OCI-M1 (cell line): ENCODE measurements around the gene UCK2.

Experiments
- DNase-seq: peaks from one replicate; lab custom pipeline; 2025; lab: John Stamatoyannopoulos, UW

UCK2 gene

DNA sequence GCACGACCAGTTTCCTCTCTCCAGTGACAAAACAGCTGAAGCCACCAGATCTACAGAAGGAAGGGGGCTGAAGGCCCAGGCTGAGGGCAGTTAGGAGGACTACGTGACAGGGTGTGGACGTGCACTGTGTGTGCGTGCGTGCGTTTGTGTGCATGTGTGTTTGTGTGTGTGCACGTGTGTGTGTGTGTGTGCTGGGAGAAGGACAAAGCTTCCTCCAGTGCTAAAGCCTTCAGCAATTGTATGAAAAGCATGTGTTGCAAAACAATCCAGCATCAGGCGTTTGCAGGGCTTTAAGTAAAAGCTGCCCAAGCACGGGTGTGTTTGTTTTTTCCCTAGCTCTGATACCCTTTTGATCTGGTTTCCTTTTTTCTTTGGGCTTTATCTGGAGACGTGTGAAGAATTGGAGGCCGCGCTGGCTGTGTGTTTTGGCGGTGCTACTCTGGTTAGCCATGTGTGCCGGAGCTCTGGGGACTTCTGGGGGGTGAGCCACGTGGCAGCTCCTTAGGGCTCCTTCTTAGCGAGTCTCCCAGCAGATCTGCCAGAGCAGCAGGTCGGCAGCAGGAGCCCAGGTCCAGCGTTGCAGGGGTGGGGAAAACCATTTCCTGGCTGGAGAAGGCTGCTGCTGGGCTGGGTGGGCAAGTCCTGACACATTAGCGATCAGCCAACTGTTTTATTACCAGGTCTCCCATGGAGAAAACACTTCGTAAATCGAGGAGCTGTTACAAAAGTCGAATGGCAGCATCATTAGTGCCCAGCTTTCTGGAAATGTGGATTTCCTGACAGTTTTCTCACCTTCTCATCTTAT is 73.4 kb downstream of the UCK2 start:
- no peak for DNase-seq

DNA sequence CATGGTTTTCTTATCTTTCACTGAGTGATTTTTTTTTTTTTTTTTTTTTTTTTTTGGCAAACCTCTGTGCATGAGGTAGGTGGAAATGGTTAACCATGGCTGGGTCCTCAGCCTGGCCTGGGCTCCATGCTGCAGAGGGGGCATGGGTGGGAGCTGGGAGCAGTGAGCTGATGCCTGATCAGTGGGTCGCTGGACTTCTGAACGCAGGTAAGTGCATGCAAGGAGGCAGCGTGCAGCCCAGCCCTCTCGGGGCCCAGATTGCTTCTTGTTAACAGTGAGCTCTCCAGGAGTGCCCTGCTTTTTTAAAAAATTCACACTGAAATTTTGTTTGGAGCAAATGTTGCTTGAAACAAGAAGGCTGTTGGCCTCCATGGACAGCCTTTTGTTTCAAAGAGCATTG is 75.2 kb downstream of the UCK2 start:
- DNase-seq: no peak

DNA sequence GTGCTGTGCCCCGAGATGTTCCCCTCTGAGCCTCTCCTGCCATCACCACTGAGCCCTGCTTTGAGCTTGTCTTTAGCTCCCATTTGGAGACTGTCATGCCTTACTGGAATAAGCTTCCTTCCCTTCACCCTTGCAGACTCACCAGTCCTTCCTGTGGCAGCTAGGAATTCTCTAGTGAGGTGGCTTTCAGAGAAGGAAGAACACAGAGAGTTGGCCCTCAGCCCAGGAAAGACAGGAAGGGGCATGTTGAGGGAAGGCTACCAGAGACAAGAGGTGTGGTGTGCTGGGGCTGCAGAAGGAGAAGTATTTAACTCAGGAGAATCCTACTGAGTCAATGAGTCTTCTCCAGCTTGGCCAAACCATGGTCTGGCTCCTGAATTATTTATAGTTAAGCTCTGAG is 76.3 kb downstream of the UCK2 start:
- no peak for DNase-seq

DNA sequence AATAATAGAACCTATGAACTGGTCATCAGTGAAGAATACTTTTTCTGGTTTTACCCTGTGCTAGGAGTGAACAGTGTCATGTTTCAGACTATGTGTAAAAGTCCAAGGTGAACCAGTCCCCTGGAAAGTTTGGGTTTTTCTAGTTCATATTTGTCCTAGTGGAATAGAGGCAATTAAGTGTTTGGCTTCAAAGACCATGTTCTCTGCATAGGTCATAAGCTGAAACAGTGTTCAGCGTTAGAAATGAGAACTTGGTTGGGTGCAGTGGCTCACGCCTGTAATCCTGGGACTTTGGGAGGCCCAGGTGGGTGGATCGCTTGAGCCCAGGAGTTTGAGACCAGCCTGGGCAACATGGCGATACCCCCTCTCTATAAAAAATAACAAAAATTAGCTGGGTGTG is 77.5 kb downstream of the UCK2 start:
- DNase-seq: no peak

DNA sequence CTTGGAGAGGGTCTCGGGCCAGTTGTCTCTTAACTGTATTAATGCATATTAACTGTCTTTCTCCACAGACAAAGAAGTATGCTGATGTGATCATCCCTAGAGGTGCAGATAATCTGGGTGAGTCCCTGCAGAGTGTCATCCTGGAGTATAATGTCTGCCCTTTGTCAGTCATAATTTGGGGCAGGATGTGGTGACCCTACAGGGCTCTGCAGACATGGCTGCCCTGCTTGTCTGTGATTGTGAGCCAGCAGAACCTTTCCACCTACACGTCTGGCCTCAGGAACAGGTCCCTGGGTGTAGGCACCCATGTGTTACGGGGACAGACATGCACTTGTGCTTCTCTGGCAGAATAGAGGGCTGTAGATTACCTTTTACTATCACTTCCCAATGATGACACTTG is 78.4 kb downstream of the UCK2 start:
- DNase-seq: no peak

DNA sequence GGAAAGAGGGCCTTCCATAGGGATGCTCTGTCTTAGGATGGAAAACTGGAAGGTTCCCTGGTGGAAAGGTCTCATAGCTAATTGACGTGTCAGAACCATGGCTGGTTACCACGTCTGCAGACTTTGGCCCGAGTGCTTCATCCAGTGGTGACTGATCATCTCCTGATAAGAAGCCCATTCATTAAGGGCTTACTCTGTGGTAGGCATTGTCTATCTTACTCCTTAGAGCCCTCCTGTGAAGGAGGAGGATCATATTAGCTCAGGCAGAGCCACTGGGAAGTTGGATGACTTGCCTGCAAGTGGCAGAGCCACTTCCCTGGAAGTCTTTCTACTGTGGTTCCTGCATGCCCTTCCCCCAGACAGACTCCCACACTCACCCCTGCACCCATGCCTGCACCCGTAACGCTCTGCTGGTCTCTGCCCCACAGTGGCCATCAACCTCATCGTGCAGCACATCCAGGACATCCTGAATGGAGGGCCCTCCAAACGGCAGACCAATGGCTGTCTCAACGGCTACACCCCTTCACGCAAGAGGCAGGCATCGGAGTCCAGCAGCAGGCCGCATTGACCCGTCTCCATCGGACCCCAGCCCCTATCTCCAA is 79.9 kb downstream of the UCK2 start:
- no peak for DNase-seq

DNA sequence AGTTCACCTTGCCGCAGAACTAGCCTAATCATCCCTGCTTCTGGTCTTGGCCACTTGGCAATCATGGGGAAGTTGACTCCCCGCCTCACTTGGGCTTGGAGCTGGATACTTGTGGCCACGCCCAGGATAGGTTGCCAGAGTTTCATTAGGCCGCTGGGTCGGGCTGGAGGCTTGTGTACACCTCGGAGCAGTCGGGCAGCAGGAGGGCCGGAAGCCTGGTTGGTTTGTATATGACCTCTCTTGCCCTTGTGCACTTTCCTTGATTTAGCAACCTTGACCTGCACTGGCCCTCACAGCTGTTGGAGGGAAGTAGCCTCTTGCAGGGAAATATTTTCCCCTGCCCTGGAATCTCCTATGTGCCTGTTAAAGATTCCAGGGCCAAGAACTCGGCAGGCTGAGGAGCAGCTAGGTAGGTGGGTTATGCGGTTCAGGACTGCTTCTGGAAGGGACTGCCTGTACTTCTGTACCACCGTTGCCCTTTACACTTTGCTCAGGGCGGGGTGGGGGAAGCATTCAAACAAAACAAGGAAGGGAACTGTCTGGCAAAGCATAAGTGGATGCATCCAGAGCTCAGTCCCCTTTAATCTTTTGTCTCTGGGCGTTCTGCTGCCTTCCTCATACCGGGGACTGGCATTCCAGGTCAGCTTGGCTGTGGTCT is 83.5 kb downstream of the UCK2 start:
- no peak for DNase-seq

DNA sequence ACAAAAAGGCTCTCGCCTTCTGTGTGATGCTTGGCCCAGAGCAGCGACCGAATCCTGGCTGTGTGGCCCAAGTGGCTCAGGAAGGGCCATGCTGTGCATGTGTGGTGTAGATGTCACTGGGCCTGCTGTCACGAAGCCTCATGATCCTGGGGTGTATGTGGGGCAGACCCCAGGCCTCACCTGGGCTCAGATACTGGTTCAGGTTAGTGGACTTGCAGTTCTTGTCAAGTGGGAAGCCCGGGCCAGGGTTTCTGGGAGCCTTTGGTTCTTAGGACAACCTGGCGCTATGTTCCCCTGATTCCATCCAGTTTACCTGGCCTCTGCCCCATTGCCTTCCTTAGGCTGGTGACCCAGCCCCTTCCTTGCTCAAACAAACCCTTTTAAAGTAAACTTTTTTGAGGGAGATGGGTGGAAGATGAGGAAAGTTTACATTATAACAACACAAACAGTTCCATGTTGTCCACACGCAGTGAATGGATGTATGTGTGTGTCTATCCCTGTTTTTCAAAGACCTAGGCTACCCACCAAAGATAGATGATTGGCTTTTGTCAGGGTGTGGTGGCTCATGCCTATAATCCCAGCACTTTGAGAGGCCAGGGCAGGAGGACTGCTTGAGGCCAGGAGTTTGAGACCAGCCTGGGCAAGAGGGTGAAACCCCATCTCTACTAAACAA is 84.3 kb downstream of the UCK2 start:
- DNase-seq: no peak

DNA sequence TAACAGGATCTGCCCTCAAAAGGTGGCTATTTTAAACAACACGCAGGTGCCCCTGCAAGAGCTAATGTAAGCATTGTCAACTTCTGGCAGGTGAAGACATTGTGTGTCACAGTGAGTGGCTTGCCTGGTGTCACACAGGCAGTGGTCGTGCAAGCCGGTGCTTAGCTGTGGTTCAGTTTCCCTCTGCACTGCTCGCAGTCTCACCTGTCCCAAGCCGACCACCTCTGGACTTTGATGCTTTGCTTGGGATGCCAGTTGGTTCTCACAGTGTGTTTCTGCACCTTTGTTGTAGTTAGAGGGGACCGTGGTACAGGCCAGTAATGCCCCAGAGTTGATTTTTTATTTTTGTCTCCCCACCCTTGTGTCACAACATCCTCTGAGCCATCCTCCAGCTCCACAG is 85.2 kb downstream of the UCK2 start:
- DNase-seq: no peak

DNA sequence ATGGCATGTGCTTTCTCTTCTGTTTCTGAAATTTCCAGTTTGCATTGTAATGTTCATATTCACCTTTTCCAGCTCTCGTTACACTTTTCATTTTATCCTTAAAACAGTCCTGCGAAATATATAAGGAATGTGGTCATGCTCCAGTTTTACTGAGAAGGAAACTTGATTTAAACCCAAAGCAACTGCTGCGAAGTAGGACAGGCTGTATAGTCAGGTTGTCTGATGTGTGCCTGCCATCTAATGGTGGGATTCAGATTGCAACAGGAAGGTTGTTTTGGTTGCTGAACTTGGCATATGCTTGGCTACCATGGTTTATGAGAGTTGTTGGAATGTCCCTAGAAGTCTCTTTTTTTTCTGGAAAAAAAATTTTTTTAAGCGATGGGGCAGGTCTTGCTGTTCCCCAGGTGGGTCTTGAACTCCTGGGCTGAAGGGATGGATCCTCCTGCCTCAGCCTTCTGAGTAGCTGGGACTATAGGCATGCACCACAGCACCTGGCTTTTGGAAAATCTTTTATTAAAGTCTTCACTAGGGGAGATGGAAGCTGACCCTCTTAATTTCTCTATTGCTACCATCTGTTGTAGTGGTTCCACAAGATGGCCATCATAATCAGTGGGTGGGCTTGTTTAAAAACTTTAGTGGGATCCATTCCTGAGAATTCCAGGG is 86.9 kb downstream of the UCK2 start:
- peak; percentile 86 for DNase-seq

DNA sequence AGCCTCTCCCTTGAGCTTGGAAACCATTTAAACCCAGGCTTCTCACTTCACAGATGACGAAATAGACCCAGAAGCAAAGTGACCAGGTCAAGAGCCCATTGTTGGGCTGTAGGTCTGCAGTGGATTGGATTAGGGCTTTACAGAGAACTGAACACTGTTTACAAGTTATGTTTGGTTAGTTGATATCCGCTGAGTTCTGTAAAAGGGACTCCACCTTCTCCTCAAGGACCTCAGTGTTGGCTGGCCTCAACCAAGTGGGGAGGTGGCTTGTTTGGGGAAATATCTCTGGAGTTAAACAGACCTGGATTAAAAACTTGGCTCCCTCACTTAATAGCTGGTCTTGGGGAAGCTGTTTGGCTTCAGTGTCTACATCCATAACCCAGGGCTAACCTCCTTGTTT is 88.1 kb downstream of the UCK2 start:
- DNase-seq: no peak

DNA sequence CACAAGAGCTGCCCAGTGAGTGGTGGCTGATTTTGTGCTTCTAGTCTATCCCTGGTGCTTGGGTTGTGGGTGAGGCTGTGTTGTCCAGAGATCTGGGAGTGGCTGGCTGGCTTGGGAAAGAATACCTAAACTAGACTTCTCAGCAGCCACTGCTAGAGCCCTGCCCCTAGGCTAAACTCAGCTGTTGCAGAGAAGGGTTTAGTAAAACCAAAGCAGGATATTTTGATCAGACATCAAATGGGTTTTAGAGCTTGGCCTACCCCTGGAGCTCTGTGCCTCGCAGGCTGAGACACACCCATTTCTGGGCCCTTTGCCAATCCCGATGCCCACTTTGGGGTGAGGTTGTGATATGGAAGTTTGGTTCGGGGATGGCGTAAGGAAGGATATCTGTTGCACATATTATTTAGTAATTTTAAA is 88.5 kb downstream of the UCK2 start:
- DNase-seq: no peak

DNA sequence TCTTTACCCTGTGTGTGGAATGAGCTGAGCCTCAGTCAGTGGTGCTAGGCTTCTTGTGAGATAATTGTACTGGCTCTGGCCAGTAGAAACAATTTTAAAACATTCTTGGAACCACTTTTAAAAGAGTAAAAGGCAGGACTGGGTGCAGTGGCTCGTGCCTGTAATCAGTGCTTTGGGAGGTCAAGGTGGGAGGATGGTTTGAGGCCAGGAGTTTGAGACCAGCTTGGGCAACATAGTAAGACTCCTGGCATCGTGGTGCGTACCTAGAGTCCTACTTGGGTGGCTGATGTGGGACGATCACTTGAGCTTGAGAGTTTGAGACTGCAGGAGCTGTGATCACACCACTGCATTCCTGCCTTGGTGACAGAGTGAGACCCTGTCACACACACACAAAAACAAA is 89.8 kb downstream of the UCK2 start:
- no peak for DNase-seq

DNA sequence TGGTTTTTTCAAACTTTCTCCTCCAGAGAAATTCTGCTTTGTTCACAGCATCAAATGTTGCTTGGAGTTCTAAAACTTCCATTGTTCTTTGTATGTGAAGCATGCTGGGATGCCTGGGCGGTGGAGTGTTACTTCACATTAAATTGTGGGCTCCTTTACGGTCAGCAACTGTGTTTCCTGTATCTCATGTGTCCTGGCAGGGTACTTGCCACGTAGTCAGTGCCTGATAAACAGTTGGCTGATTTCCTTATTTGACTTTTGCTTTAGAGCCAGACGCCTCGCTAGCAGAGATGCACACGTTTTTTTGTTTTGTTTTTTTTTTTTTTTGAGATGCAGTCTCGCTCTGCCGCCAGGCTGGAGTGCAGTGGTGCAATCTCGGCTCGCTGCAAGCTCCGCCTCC is 96.7 kb downstream of the UCK2 start:
- DNase-seq: peak; percentile 13

DNA sequence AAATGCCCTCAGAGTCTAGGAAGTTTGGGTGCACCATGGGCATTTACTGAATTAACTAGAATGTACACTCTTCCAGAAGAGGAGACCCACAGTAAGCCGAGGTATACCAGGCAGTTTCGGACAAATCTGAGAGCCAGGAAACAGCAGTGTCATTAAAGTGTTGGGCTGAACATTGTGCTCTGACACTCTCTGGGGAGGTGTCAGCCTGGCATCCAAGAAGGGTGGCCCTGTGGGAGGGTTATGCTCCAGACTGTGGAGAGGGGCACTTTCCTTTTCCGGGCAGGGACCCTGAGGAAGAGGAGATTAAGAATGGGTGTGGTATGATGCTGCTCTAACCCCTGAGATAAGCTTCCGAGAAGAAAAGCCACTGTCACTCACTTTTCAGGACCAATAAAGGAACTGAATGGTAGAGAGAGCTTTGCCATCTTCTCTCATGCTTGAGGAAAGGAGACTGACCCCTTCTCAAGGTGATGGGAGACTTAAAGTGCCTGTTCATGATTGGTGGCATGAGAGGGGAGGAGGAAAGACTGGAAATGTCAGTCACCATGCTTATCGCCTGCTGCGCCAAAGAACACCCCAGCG is 98.2 kb downstream of the UCK2 start:
- peak; percentile 36 for DNase-seq

DNA sequence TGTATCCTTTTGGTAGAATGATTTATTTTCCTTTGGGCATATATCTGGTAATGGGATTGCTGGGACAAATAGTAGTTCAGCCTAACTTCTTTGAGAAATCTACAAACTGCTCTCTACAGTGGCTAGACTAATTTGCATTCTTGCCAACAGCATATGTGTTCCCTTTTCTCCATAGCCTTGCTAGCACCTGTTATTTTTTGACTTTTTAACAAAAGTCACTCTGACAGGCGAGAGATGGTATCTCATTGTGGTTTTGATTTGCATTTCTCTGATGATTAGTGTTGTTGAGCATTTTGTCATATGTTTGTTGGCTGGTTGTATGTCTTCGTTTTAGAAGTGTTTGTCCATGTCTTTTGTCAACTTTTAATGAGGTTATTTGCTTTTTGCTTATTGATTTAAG is 99.8 kb downstream of the UCK2 start:
- no peak for DNase-seq

DNA sequence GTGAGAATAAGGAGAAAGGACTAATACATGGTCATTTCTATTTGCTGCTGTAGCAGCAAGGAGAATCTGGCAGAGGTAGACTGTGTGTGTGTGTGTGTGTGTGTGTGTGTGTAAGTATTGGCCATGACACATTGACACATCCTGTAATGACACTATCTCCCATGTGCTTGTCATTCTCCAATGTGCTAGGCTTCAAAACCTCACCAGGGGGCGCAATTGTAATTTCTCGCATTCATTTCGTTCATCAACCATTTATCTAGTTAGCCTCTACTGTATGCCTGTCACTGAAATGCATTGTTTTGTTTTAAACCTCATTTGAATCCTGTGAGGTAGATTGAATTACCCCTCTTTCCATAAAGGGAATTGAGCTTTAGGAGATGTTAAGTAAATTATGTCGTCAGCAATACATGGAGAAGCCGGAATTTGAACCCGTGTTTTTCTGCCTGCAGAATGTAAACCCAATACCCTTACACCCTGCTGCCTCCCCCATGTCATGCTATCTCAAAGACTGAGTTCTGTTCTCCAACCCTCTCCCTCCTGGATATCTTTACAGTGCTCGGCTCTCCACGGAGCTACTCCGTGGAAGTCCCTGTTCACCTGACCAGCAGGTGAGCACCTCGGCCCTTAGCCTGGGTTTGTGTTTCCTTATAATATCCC is 100.8 kb downstream of the UCK2 start:
- peak; percentile 76 for DNase-seq

DNA sequence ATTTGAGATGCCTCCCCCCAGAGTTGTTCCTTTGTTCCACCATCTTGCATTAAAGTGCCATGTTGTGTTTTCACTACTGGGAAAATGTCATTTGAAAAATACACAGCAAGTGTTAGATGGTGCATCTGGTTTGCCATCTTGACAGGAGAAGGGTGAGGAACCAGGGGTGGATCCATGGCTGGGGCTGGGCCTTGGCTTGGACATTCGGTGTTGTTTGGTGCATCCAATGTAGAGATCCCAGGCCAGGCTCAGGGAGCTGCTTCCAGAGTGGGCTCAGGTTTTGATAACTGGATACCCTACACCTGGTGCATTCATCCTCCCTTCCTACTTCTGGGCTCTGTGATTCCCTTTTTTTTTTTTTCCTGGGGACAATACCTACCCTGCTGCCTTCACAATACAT is 103.5 kb downstream of the UCK2 start:
- no peak for DNase-seq

DNA sequence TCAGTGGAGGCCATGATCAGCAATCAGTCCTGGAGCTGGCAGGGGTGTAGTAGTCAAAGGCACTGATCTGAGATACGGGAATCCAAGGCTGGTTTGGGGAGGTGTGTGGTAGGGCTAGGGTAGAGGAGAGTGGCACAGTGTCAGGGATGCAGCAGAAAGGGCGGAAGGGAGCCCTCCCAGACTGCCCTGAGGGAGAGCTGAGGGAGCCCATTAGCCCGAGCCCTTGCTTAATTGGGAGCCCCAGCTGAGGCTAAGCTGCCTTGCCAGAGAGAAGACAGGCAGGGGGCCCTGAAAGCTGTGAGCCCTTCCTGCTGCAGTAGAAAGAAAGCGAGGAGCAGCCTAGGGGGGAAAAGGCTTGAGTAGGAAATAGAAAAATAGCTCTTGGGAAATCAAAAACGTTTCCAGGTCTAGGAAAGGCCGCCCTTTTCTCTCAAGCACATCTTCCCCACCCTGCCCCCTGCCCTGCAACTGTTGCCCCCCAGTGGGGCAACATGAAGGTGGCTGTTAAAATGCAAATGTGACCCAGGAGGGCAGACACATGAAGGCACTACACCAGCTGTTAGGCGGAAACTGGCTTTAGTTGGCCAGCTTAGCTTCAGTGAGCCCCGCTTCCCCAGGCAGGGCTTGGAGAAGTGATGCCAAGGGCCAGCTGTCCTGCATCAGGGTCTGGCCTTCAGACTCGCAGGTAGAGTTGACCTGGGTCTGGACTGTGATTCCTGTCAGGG is 106.2 kb downstream of the UCK2 start:
- no peak for DNase-seq

DNA sequence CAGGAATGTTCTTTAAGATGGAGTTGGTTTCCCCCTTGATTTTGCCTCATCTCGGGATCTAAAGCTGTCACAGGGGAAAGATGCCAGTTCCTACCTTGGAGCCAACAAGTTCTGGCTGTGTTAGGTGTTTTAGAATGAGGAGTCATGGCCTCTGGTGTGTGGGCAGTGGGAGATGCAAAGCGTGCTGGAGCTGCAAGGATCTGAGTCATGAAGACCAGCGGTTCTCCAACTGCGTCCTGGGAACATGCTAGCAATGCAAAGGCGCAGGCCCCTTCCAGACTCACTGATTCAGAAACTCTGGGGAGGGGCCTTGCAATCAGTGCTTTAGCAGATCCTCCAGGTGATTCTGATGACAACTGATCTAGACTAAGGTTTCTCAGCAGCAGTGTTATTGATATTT is 109.1 kb downstream of the UCK2 start:
- DNase-seq: no peak

DNA sequence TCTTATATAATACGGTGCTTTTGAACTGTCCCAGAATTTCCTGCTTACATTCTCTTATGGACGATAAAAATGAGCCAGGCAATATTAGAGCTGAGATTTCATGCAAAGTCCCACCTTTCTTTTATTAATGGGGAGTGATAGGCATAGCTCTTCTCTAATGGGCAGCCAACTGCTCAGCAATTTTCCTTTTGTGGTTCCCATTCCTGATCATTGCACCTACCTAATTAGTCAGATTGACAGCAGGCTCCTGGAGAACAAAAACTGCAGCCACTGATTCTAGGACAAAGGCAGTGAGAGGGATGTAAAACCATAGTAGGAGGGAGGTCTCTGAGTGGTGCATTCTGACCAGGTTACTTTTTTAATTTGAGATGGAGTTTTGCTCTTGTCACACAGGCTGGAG is 110.4 kb downstream of the UCK2 start:
- DNase-seq: no peak
